Skeletal muscle satellite cell (primary cell): ENCODE measurements around the gene MAGI1.

Experiments used
- H3K27me3 ChIP-seq: 2 replicates; pipeline ENCODE4 v1.7.0; 2013; ENCODE audit warnings: low read length; ENCODE audit not compliant: control insufficient read depth, insufficient read depth
- H3K36me3 ChIP-seq: 2 replicates; pipeline ENCODE4 v1.7.0; 2013; ENCODE audit warnings: mild to moderate bottlenecking, control low read depth, low read length; ENCODE audit not compliant: insufficient read depth
- H3K4me1 ChIP-seq: 2 replicates; pipeline ENCODE4 v1.7.0; 2013; ENCODE audit warnings: low read length; ENCODE audit not compliant: control insufficient read depth, insufficient read depth
- H3K4me2 ChIP-seq: 2 replicates; pipeline ENCODE4 v1.7.0; 2013; ENCODE audit warnings: mild to moderate bottlenecking, low read length
- H3K4me3 ChIP-seq: 2 replicates; pipeline ENCODE4 v1.7.0; 2013; ENCODE audit warnings: low read length
- H3K9ac ChIP-seq: 2 replicates; pipeline ENCODE4 v1.7.0; 2013; ENCODE audit warnings: mild to moderate bottlenecking, low read depth, low read length, moderate library complexity
- H3K9me3 ChIP-seq: replicated peaks from 2 replicates; pipeline ENCODE4 v1.7.0; 2013; ENCODE audit warnings: mild to moderate bottlenecking, control low read depth, low read length

Gene MAGI1

DNA sequence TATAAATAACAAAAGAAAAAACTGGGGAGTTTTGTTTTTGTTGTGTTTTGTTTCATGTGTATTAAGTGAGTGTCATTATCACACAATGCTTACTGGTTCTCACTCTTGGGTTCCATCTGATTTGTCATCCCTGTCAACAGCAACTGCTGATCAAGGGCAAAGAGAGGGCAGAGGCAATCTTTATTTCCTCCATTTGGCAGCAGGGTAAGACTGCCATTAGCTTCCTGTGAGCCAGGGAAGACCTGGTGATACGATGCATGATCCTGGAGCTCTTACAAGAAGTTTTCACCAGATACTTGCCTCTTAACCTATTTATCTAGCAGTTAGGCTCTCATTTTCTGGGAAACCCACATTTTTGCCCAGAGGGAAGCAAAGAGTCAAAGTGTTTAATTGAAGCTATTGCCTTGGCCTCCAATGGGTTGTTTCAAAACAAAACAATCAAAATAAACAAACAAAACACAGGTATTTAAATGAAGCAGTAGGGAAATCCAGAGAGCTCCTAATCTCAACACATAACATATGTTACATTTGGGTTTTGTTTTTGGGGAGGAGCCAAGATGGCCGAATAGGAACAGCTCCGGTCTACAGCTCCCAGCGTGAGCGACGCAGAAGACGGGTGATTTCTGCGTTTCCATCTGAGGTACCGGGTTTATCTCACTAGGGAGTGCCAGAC is 529.8 kb downstream of the MAGI1 start:
- H3K9ac ChIP-seq: no peak overlapping the region
- no peaks in the 10 kb centered on the region for H3K36me3 ChIP-seq
- no peak overlapping the region for H3K4me3 ChIP-seq
- no peaks in the 10 kb centered on the region for H3K9me3 ChIP-seq
- no peaks in the 10 kb centered on the region for H3K4me1 ChIP-seq
- no peaks in the 10 kb centered on the region for H3K27me3 ChIP-seq
- H3K4me2 ChIP-seq: no peak overlapping the region

DNA sequence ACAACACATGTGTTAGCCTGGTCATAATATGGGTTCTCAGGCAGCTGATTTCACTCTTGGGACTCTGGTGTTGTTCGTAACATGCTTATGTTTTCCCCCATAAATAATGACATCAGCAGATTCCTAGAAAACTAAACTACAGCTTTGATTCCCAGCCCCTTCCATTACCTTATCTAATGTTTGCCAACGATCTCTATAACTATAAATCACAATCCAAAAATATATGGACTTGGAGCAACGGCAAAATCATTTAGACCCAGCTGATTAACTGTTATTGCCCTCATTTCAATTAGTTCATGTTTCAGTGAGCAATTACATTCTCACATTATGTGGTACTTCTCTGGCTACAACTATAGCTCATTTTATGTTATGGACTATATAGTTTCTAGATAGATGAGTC is 531.3 kb downstream of the MAGI1 start:
- no peak overlapping the region for H3K9ac ChIP-seq

DNA sequence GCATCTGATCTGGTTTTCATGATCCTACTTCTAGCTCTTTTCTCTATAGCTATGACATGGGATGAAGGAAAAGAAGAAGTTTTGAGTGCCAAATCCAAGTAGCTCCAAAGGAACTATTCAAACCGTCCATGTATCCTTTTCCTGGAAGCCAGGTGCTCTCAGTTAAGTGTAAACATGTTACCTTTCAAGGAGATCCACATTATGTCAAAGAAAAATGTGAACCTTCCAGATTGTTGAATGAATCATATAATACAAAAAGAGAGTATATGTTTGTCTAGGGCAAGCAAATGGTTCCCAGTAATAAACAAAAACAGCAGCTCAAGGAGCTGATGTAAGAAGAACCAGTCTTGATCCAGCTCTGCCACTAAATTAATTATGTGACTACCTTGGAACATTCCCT is 534.9 kb downstream of the MAGI1 start:
- H3K4me3 ChIP-seq: no peak overlapping the region
- H3K4me2 ChIP-seq: no peak overlapping the region
- H3K36me3 ChIP-seq: no peaks in the 10 kb centered on the region
- no peaks in the 10 kb centered on the region for H3K9me3 ChIP-seq
- H3K9ac ChIP-seq: no peak overlapping the region
- no peaks in the 10 kb centered on the region for H3K4me1 ChIP-seq
- no peaks in the 10 kb centered on the region for H3K27me3 ChIP-seq

More for the DNA sequence above, 531.3 kb downstream of the MAGI1 start:
- H3K27me3 ChIP-seq: no peaks in the 10 kb centered on the region
- H3K4me3 ChIP-seq: no peak overlapping the region
- no peaks in the 10 kb centered on the region for H3K9me3 ChIP-seq
- no peak overlapping the region for H3K4me2 ChIP-seq
- no peaks in the 10 kb centered on the region for H3K36me3 ChIP-seq
- H3K4me1 ChIP-seq: no peaks in the 10 kb centered on the region

- Histone ChIP-seq H3K36me3 (no peaks in the 10 kb centered on the region), H3K9me3 (no peaks in the 10 kb centered on the region), H3K4me2 (no peak overlapping the region), H3K9ac (no peak overlapping the region), H3K4me3 (no peak overlapping the region), H3K27me3 (no peaks in the 10 kb centered on the region), H3K4me1 (no peaks in the 10 kb centered on the region)
Measured at GRCh38 chr3:65502526-65502925, 536.2 kb downstream of the MAGI1 start.

DNA sequence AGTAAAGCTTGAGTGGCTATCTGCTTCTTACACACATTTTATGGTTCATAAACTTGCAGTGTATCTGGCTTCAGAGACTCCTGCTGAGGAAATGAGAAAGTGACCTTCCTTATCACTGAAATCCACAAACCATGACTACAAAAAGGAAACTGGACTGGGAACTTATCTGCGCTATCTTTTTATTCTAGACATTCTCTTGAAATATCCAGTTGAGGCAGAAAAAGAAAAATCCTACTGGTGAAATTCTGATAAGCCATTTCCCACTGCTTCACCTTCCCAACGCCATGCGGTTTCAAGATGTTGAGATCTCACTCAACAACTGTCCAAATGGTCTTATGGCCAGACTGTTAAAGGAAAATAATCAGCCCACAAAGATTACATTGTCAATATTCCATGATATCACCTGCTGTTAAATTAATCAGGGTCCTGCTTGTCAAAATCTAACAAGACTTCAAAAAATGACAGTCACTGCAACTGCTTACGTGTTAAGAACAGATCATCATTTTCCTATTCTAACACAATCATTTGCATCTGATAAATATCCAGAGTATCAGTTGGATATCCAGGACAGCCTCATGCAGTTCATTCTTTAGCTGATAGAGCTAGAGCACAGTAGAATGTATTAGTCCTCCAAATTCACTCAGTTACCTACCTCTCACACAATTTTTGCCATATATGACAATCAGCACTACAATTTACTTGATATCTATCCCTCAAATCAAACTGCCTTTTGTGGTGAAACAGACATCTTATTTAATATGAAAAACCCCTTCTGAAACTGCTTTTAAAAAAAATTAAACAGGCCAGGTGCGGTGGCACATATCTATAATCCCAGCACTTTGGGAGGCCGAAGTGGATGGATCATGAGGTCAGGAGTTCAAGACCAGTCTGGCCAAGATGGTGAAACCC is 538.1 kb downstream of the MAGI1 start:
- H3K27me3 ChIP-seq: no peaks in the 10 kb centered on the region
- H3K9me3 ChIP-seq: no peaks in the 10 kb centered on the region
- no peak overlapping the region for H3K4me3 ChIP-seq
- no peaks in the 10 kb centered on the region for H3K4me1 ChIP-seq
- H3K9ac ChIP-seq: no peak overlapping the region
- no peaks in the 10 kb centered on the region for H3K36me3 ChIP-seq
- no peak overlapping the region for H3K4me2 ChIP-seq

GRCh38 chr3:65497846-65498245 is 540.9 kb downstream of the MAGI1 start:
- no peaks in the 10 kb centered on the region for H3K36me3 ChIP-seq
- no peak overlapping the region for H3K4me3 ChIP-seq
- no peaks in the 10 kb centered on the region for H3K4me1 ChIP-seq
- no peak overlapping the region for H3K4me2 ChIP-seq
- H3K27me3 ChIP-seq: no peaks in the 10 kb centered on the region
- no peaks in the 10 kb centered on the region for H3K9me3 ChIP-seq
- H3K9ac ChIP-seq: no peak overlapping the region

- Histone ChIP-seq H3K9ac (no peak overlapping the region), H3K4me3 (no peak overlapping the region), H3K9me3 (no peaks in the 10 kb centered on the region), H3K4me2 (no peak overlapping the region), H3K27me3 (no peaks in the 10 kb centered on the region), H3K36me3 (no peaks in the 10 kb centered on the region), H3K4me1 (no peaks in the 10 kb centered on the region)
Measured at GRCh38 chr3:65497236-65497635, 541.5 kb downstream of the MAGI1 start.

DNA sequence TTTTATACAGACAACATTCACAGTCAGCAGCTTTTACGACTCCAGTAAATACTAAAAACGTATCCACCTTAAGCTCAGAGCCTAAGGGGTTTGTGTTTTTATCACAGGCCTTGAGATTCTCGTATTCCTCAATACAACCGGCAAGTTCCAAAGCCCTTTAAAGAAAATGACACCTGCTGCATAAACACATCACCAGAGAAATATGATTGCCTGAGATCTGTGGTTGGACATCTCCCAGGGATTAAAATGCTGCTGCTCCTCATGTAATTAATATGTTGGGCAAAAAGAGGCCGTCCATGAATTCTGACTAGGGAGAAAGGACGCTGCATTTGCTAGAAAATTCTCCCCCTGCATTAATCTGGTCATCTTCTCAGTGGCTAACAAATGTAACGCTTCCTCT is 544.8 kb downstream of the MAGI1 start:
- no peaks in the 10 kb centered on the region for H3K27me3 ChIP-seq
- H3K4me1 ChIP-seq: no peaks in the 10 kb centered on the region
- H3K9me3 ChIP-seq: no peaks in the 10 kb centered on the region
- H3K4me3 ChIP-seq: no peak overlapping the region
- no peaks in the 10 kb centered on the region for H3K36me3 ChIP-seq
- no peak overlapping the region for H3K9ac ChIP-seq
- no peak overlapping the region for H3K4me2 ChIP-seq

DNA sequence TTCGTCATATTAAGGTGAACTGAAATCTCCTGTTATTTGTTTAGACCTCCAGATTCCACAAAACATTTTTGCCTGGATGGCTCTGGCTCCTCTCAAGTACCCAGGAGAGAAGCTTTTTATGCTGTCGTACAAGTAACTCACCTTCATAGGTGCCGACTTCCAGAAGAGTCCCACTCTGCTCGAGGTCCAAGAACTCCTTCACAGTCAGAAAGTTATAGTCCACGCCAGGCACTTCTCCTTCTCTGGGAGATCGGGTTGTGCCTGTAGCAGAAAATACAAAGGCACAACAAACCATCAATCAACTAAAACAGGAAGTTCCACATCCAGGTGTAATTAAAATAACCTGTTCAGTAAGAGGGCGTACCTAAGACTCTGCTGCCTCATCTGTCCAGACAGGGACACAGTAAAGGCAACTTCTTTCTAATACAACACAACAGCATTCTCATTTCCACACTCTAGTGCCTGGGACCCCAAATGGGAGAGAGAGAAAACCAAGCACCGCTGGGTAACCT is 545.3 kb downstream of the MAGI1 start:
- Histone ChIP-seq H3K36me3 (no peaks in the 10 kb centered on the region), H3K4me1 (no peaks in the 10 kb centered on the region), H3K4me2 (no peak overlapping the region), H3K9me3 (no peaks in the 10 kb centered on the region), H3K4me3 (no peak overlapping the region), H3K9ac (no peak overlapping the region), H3K27me3 (no peaks in the 10 kb centered on the region)

DNA sequence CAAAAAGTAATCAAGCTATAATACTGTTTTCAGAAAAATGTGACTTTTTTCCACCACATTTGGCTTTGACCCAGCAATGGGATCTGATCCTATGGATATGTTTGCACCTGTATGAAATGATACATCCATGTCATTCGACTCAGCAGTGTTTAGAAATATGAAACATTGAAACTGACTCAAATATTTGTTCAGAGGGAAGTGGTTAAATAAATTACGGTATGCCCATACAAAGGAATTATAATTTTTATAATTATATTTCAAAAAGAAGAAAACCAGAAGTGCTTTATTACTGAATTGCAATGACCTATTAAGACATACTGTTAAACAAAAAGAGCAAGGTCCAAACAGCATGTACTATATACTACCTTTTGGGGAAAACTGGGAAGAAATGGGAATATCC is 546.5 kb downstream of the MAGI1 start:
- H3K4me2 ChIP-seq: no peak overlapping the region
- H3K9ac ChIP-seq: no peak overlapping the region
- no peak overlapping the region for H3K4me3 ChIP-seq
- no peaks in the 10 kb centered on the region for H3K4me1 ChIP-seq
- no peaks in the 10 kb centered on the region for H3K36me3 ChIP-seq
- H3K9me3 ChIP-seq: no peaks in the 10 kb centered on the region
- H3K27me3 ChIP-seq: no peaks in the 10 kb centered on the region

DNA sequence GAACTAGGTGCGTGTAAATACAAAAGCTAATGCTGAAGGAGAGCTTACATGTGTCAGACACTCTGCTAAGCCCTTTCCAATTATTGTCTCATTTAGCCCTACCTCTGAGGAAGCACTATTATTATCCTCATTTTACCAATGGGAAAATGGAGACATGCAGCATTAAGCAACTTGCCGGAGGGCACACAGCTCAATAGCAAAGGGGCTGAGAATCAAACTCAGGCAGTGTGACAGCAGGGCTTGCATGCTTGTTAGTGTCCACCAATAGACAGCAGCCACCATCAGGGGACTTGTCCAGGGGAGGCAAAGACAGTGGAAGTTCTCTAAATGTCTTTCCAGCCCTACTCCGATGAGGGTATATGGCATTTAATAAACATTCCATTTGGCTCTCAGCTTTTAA is 548.6 kb downstream of the MAGI1 start:
- H3K36me3 ChIP-seq: no peaks in the 10 kb centered on the region
- no peak overlapping the region for H3K4me2 ChIP-seq
- no peak overlapping the region for H3K9ac ChIP-seq
- H3K4me1 ChIP-seq: no peaks in the 10 kb centered on the region
- no peaks in the 10 kb centered on the region for H3K9me3 ChIP-seq
- no peaks in the 10 kb centered on the region for H3K27me3 ChIP-seq
- no peak overlapping the region for H3K4me3 ChIP-seq
